Pancreas (tissue), 10 donors: ENCODE data around the gene SORCS3. TPM values are rescaled to one million over a fixed set of nuclear protein-coding genes. Genes with fewer than 3 reads are reported as not detected.

Experiments
- ATAC-seq, 4 donors: fragments of 200-7000 bp; cut with Tn5 transposase; one replicate each; pipeline versions ENCODE4 v1.8.0 to v1.9.1; 2020; ENCODE audit warnings: mild to moderate bottlenecking in 4 of 4, moderate library complexity in 4 of 4
- DNase-seq, 6 donors: peaks; one replicate each; pipeline ENCODE4 v3.0.0-alpha.2; 2020
- FAIRE-seq: peaks from 2 replicates; lab custom pipeline; 2012; peaks lifted over from hg19 to GRCh38; lab: Jason Lieb, UNC
- H3K27ac ChIP-seq, 4 donors: fragments of 200-600 bp; sonication (generic); 1 replicate in 3 of 4; 2 replicates in 1 of 4; pipeline versions ENCODE4 v1.5.0 to v1.8.0; 2020
- H3K27me3 ChIP-seq, 4 donors: fragments of 200-600 bp; one replicate each; pipeline ENCODE4 v1.8.0; 2021
- H3K36me3 ChIP-seq, 3 donors: fragments of 200-600 bp; sonication (generic) in 1 of 3; one replicate each; pipeline versions ENCODE4 v1.5.0 to v1.8.0; 2020 to 2021
- H3K4me1 ChIP-seq, 3 donors: fragments of 200-600 bp; one replicate each; pipeline ENCODE4 v1.8.0; 2021
- H3K4me3 ChIP-seq, 4 donors: fragments of 200-600 bp; sonication (generic) in 2 of 4; one replicate each; pipeline versions ENCODE4 v1.5.0 to v1.8.0; 2020 to 2021
- H3K9me3 ChIP-seq, 4 donors: fragments of 200-600 bp; one replicate each; pipeline ENCODE4 v1.8.0; 2021
- WGBS, 2 donors: extraction: QIAGEN DNeasy Blood & Tissue Kit; methylation state at CpG; one replicate each; pipeline ENCODE4 v1.1.7; 2013; 5-methylcytosine and 5-hydroxymethylcytosine counted together
- intact Hi-C, 3 donors: fragments of 100-400 bp; cut with DNase I; formaldehyde crosslinking; loops; one replicate each; pipeline versions ENCODE4 v1.11.1 to v1.14.2; 2022
- polyA plus RNA-seq, 2 donors: library from polyadenylated mRNA; stranded (reverse); fragments of 200-250 nt; gene quantifications; one replicate each; pipeline ENCODE4 v1.2.3, GENCODE V29; 2013
- total RNA-seq, 6 donors: library from RNA; stranded (reverse); fragmentation: NEBNext Ultra II Directional in 4 of 6; extraction: Animal tissue kit (Norgen Biotek cat#: 25700) in 4 of 6; gene quantifications; one replicate each; pipeline versions ENCODE4 v1.2.1 to v1.2.4, GENCODE V29; 2021 to 2023
- TF ChIP-seq, protein P1 (sequence below), 4 donors: fragments of 200-600 bp; sonication (generic) in 3 of 4; IDR thresholded peaks; one replicate each; pipeline versions ENCODE4 v1.5.0 to v1.8.0; 2021; ENCODE audit warnings: antibody characterized with exemption in 4 of 4
- donor health status: healthy with polysubstance abuse.
- donor health status: DM: no; HTN: no; CAD: no; lungs with moderate emphysema.
- donor health status: DM: no; HTN: no; CAD: no.
- donor health status: control.
- donor health status: control.
- donor health status: Bipolar disorder and iron deficiency.
- donor health status: DM: yes; HTN: yes; CAD: no.
- donor health status: DM: no; HTN: no; CAD: no.
- donor health status: DM: no; HTN: no; CAD: no.
- donor health status: DM: yes; HTN: yes; CAD: no.

Gene SORCS3
- total and polyA plus RNA-seq, 8 donors, result 0.02 TPM; not detected in 7

- intact Hi-C loops, result no loop called here
- no peak for ATAC-seq
- WGBS, 2 donors, result 51 to 52% methylated on average over 6 of the region's 6 CpGs
- no peaks in the 10 kb centered on the region for H3K36me3 ChIP-seq
- TF ChIP-seq, protein P1, sequence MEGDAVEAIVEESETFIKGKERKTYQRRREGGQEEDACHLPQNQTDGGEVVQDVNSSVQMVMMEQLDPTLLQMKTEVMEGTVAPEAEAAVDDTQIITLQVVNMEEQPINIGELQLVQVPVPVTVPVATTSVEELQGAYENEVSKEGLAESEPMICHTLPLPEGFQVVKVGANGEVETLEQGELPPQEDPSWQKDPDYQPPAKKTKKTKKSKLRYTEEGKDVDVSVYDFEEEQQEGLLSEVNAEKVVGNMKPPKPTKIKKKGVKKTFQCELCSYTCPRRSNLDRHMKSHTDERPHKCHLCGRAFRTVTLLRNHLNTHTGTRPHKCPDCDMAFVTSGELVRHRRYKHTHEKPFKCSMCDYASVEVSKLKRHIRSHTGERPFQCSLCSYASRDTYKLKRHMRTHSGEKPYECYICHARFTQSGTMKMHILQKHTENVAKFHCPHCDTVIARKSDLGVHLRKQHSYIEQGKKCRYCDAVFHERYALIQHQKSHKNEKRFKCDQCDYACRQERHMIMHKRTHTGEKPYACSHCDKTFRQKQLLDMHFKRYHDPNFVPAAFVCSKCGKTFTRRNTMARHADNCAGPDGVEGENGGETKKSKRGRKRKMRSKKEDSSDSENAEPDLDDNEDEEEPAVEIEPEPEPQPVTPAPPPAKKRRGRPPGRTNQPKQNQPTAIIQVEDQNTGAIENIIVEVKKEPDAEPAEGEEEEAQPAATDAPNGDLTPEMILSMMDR (IDR thresholded peaks at IDR 0.05), result no peak
- no peaks in the 10 kb centered on the region for H3K27me3 ChIP-seq
- no peak for FAIRE-seq
- H3K4me1 ChIP-seq, result no peaks in the 10 kb centered on the region
- no peak for DNase-seq
- H3K9me3 ChIP-seq, result no peaks in the 10 kb centered on the region
- no peak overlapping the region for H3K27ac ChIP-seq
- no peak overlapping the region for H3K4me3 ChIP-seq
These were observed 382.4 kb downstream of the SORCS3 start for GRCh38 chr10:105023211-105024111.

GRCh38 chr10:105024184-105024583 lies 383.1 kb downstream of the SORCS3 start:
- Histone ChIP-seq H3K36me3 (no peaks in the 10 kb centered on the region), H3K9me3 (no peaks in the 10 kb centered on the region), H3K4me1 (no peaks in the 10 kb centered on the region), H3K4me3 (no peak overlapping the region), H3K27ac (no peak overlapping the region), H3K27me3 (no peaks in the 10 kb centered on the region)
- ATAC-seq, result no peak
- intact Hi-C loops, result no loop called here
- DNase-seq, result no peak
- no peak for FAIRE-seq
- TF ChIP-seq, protein P1 (IDR thresholded peaks at IDR 0.05), result no peak

DNA sequence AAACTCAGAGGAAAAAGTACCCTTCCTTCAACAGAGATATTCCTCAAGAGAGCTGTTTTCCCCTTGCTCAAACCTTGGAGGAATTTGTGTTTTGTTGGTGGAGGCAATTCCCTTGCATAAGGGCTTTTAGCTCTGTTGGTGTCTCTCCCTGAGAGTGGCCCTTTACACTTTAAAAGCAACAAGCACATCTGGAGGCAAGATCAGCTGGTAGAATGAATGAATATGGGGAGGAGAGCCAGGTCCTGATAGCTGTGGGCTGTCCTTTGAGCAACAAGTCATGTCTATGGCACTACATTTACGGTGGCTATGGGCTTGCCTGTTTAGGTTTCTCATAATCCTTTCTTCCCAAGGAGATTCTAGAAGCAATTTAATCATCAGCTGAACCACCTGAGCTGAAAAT lies 384.0 kb downstream of the SORCS3 start:
- TF ChIP-seq, protein P1 (IDR thresholded peaks at IDR 0.05), result no peak
- no peak overlapping the region for H3K4me3 ChIP-seq
- H3K36me3 ChIP-seq, result no peaks in the 10 kb centered on the region
- no peak for DNase-seq
- 62 to 77% methylated on average over 1 of the region's 1 CpG for WGBS, 2 donors
- no peaks in the 10 kb centered on the region for H3K4me1 ChIP-seq
- no peak for ATAC-seq
- no peak overlapping the region for H3K27ac ChIP-seq
- intact Hi-C loops, result no loop called here
- no peaks in the 10 kb centered on the region for H3K9me3 ChIP-seq
- no peaks in the 10 kb centered on the region for H3K27me3 ChIP-seq
- no peak for FAIRE-seq

- ATAC-seq, result no peak
- H3K27me3 ChIP-seq, result no peaks in the 10 kb centered on the region
These were observed 385.5 kb downstream of the SORCS3 start for GRCh38 chr10:105026566-105026965.

More at GRCh38 chr10:105026566-105026965, 385.5 kb downstream of the SORCS3 start:
- H3K4me3 ChIP-seq, result no peak overlapping the region
- FAIRE-seq (no peak), DNase-seq (no peak)
- TF ChIP-seq, protein P1 (IDR thresholded peaks at IDR 0.05), result no peak
- intact Hi-C loops, result no loop called here
- no peaks in the 10 kb centered on the region for H3K9me3 ChIP-seq
- WGBS, 2 donors, result 70 to 74% methylated on average over 5 of the region's 5 CpGs
- H3K27ac ChIP-seq, result no peak overlapping the region
- no peaks in the 10 kb centered on the region for H3K36me3 ChIP-seq
- H3K4me1 ChIP-seq, result no peaks in the 10 kb centered on the region
